Measurements from ENCODE around the gene ELP2. TPM values are rescaled to one million over a fixed set of nuclear protein-coding genes. Genes with fewer than 3 reads are reported as not detected.

ELP2 gene
- total RNA-seq, 1 experiment from 2014 or later, result 47.3 TPM

DNA sequence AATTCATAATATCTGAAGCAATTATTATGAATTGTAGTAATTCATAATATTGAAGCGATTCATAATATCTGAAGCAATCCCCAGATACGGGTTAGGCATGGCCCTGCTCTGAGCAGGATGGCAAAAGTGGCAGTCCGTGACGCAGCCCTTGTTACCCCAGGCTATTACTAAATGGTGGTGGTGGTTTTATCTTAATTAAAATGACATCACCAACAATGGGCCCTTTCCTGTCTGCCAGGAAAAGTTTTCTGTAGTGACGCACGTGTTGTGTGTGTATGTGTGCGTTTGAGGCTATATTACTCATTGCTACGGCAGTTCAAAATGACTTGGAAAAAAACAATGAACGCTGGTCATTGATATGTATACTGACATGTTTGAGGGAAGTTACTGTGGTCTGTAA, 47.0 kb downstream of the ELP2 start:
- POLR2A ChIA-PET (ENCODE audit: unreplicated experiment), result no interaction called here

DNA sequence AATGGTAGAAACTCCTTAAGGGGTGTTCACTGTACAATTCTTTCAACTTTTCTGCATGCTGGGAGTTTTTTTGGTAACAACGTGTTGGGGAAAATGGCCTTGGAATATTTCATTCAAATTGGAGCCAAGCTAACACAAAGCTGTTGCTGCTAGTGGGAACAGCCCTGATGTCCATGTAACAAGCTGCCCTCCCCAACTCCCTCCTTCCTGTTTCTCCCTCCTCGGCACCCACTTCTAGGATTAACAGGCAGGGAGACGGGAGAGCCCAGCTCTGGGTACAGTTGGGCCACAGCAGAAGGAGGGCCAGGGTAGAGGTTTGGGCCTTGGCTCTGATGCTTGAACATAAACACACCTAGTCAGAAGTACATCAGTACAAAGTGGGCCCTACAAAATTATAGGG, 48.2 kb downstream of the ELP2 start:
- Histone ChIP-seq H3K4me2 (ENCODE audit: low read length) (no peak overlapping the region), H2AFZ (ENCODE audit: low read length) (no peak overlapping the region), H3K36me3 (ENCODE audit: low read depth, low read length) (no peaks in the 10 kb centered on the region), H3K9me3 (ENCODE audit: low read length) (no peaks in the 10 kb centered on the region), H3K79me2 (ENCODE audit: low read length) (no peaks in the 10 kb centered on the region), H3K27me3 (ENCODE audit: low read length) (no peaks in the 10 kb centered on the region), H3K9ac (ENCODE audit: low read length) (no peak overlapping the region), H3K4me1 (ENCODE audit: insufficient read depth, low read length) (no peaks in the 10 kb centered on the region), H4K20me1 (ENCODE audit: low read length) (no peaks in the 10 kb centered on the region), H3K9me2 (replicated peaks; ENCODE audit: low read length) (no peaks in the 10 kb centered on the region), H3K27ac (ENCODE audit: low read length) (no peak overlapping the region), H3K4me3 (ENCODE audit: low read length) (no peak overlapping the region), H3F3A (ENCODE audit: low read length, unreplicated experiment) (no peaks in the 10 kb centered on the region)
- intact Hi-C loops (cut with micrococcal nuclease), result loop anchor here (10.0 kb wide), 1 partner anchor 107 kb away; no protein-coding TSS in a partner anchor
- DNase-seq (no peak), ATAC-seq (no peak)
- no peak for TF ChIP-seq EZH2phosphoT487 (IDR thresholded peaks at IDR 0.05; ENCODE audit: borderline replicate concordance, low read length)
- TF ChIP-seq EZH2 (IDR thresholded peaks at IDR 0.05; ENCODE audit: low read length, unreplicated experiment), result no peak
- no peak for TF ChIP-seq CTCF (conservative IDR thresholded peaks at IDR 0.05; ENCODE audit: low read depth, low read length)
- CTCF ChIA-PET, result no interaction called here
- no TSS peak for BruUV-seq (replicated peaks)
- POLR2A ChIA-PET (ENCODE audit: unreplicated experiment), result no interaction called here

More for the DNA sequence above, 47.0 kb downstream of the ELP2 start:
- Histone ChIP-seq H3K9ac (ENCODE audit: low read length) (no peak overlapping the region), H3F3A (ENCODE audit: low read length, unreplicated experiment) (no peaks in the 10 kb centered on the region), H3K4me2 (ENCODE audit: low read length) (no peak overlapping the region), H3K27ac (ENCODE audit: low read length) (no peak overlapping the region), H3K9me3 (ENCODE audit: low read length) (no peaks in the 10 kb centered on the region), H3K27me3 (ENCODE audit: low read length) (no peaks in the 10 kb centered on the region), H3K4me3 (ENCODE audit: low read length) (no peak overlapping the region), H3K9me2 (replicated peaks; ENCODE audit: low read length) (no peaks in the 10 kb centered on the region), H3K36me3 (ENCODE audit: low read depth, low read length) (no peaks in the 10 kb centered on the region), H3K4me1 (ENCODE audit: insufficient read depth, low read length) (no peaks in the 10 kb centered on the region), H4K20me1 (ENCODE audit: low read length) (no peaks in the 10 kb centered on the region), H3K79me2 (ENCODE audit: low read length) (no peaks in the 10 kb centered on the region), H2AFZ (ENCODE audit: low read length) (no peak overlapping the region)
- no TSS peak for BruUV-seq (replicated peaks)
- no peak for DNase-seq
- TF ChIP-seq EZH2 (IDR thresholded peaks at IDR 0.05; ENCODE audit: low read length, unreplicated experiment), result no peak
- TF ChIP-seq EZH2phosphoT487 (IDR thresholded peaks at IDR 0.05; ENCODE audit: borderline replicate concordance, low read length), result no peak
- CTCF ChIA-PET, result no interaction called here
- ATAC-seq, result no peak
- intact Hi-C loops (cut with micrococcal nuclease), result loop anchor here (10.0 kb wide), 1 partner anchor 108 kb away; no protein-coding TSS in a partner anchor

GRCh38 chr18:36179562-36180355, 50.1 kb downstream of the ELP2 start:
- Histone ChIP-seq H3K9me2 (replicated peaks; ENCODE audit: low read length) (no peaks in the 10 kb centered on the region), H3K79me2 (ENCODE audit: low read length) (no peaks in the 10 kb centered on the region), H4K20me1 (ENCODE audit: low read length) (no peaks in the 10 kb centered on the region), H3K4me3 (ENCODE audit: low read length) (no peak overlapping the region), H3K9me3 (ENCODE audit: low read length) (no peaks in the 10 kb centered on the region), H3K27ac (ENCODE audit: low read length) (no peak overlapping the region), H3K36me3 (ENCODE audit: low read depth, low read length) (no peaks in the 10 kb centered on the region), H3K9ac (ENCODE audit: low read length) (no peak overlapping the region), H2AFZ (ENCODE audit: low read length) (no peak overlapping the region), H3F3A (ENCODE audit: low read length, unreplicated experiment) (no peaks in the 10 kb centered on the region), H3K4me2 (ENCODE audit: low read length) (no peak overlapping the region), H3K4me1 (ENCODE audit: insufficient read depth, low read length) (no peaks in the 10 kb centered on the region), H3K27me3 (ENCODE audit: low read length) (no peaks in the 10 kb centered on the region)
- intact Hi-C loops (cut with micrococcal nuclease), result loop anchor here (10.0 kb wide), 1 partner anchor 105 kb away; no protein-coding TSS in a partner anchor
- DNase-seq, result no peak
- no peak for ATAC-seq
- no TSS peak for BruUV-seq (replicated peaks)
- ChIA-PET CTCF (no interaction called here), POLR2A (ENCODE audit: unreplicated experiment) (no interaction called here)
- no peak for TF ChIP-seq CTCF (conservative IDR thresholded peaks at IDR 0.05; ENCODE audit: low read depth, low read length)
- TF ChIP-seq EZH2phosphoT487 (IDR thresholded peaks at IDR 0.05; ENCODE audit: borderline replicate concordance, low read length), result no peak
- TF ChIP-seq EZH2 (IDR thresholded peaks at IDR 0.05; ENCODE audit: low read length, unreplicated experiment), result no peak
